ENCODE measurements around the gene VAV2. TPM values are rescaled to one million over a fixed set of nuclear protein-coding genes. Genes with fewer than 3 reads are reported as not detected.
"Not testable (repeated sequence)": the region's sequence is repeated elsewhere in the genome, so short reads cannot be mapped to it uniquely, and the experiment has no call there.

The VAV2 gene
- total RNA-seq, 1 experiment from 2014 or later, result 9.7 TPM

GRCh38 chr9:133926165-133926856 is 65.8 kb downstream of the VAV2 start:
- no peak overlapping the region for H3K4me3 ChIP-seq (ENCODE audit: low read length)
- no peaks in the 10 kb centered on the region for H3F3A ChIP-seq (ENCODE audit: low read length, unreplicated experiment)
- no peaks in the 10 kb centered on the region for H3K27me3 ChIP-seq (ENCODE audit: low read length)
- DNase-seq (no peak), ATAC-seq (no peak)
- POLR2A ChIA-PET (ENCODE audit: unreplicated experiment), result no interaction called here
- no peak overlapping the region for H3K27ac ChIP-seq (ENCODE audit: low read length)
- H3K36me3 ChIP-seq (ENCODE audit: low read depth, low read length), result no peaks in the 10 kb centered on the region
- intact Hi-C loops (cut with micrococcal nuclease), result no loop called here
- no peaks in the 10 kb centered on the region for H4K20me1 ChIP-seq (ENCODE audit: low read length)
- H2AFZ ChIP-seq (ENCODE audit: low read length), result no peak overlapping the region
- H3K9me3 ChIP-seq (ENCODE audit: low read length), result no peaks in the 10 kb centered on the region
- H3K9ac ChIP-seq (ENCODE audit: low read length), result no peak overlapping the region
- no peaks in the 10 kb centered on the region for H3K4me1 ChIP-seq (ENCODE audit: insufficient read depth, low read length)
- H3K79me2 ChIP-seq (ENCODE audit: low read length), result peaks cover 9% of the 10 kb centered on the region; the same call in 1 of the 2 replicates
- CTCF ChIA-PET, result no interaction called here
- no peaks in the 10 kb centered on the region for H3K9me2 ChIP-seq (replicated peaks; ENCODE audit: low read length)
- H3K4me2 ChIP-seq (ENCODE audit: low read length), result no peak overlapping the region
- no peak for TF ChIP-seq CTCF (conservative IDR thresholded peaks at IDR 0.05; ENCODE audit: low read depth, low read length)
- TF ChIP-seq EZH2phosphoT487 (IDR thresholded peaks at IDR 0.05; ENCODE audit: borderline replicate concordance, low read length), result no peak
- TF ChIP-seq EZH2 (IDR thresholded peaks at IDR 0.05; ENCODE audit: low read length, unreplicated experiment), result no peak
- no TSS peak for BruUV-seq (replicated peaks)

GRCh38 chr9:133924453-133924852 is 67.7 kb downstream of the VAV2 start:
- Histone ChIP-seq H3K9me3 (ENCODE audit: low read length) (no peaks in the 10 kb centered on the region), H3K27me3 (ENCODE audit: low read length) (no peaks in the 10 kb centered on the region), H3K4me2 (ENCODE audit: low read length) (no peak overlapping the region), H2AFZ (ENCODE audit: low read length) (no peak overlapping the region), H3K4me3 (ENCODE audit: low read length) (no peak overlapping the region), H3K9ac (ENCODE audit: low read length) (no peak overlapping the region), H3K27ac (ENCODE audit: low read length) (no peak overlapping the region), H3K79me2 (ENCODE audit: low read length) (peaks cover 11% of the 10 kb centered on the region; the same call in 1 of the 2 replicates), H3K36me3 (ENCODE audit: low read depth, low read length) (no peaks in the 10 kb centered on the region), H4K20me1 (ENCODE audit: low read length) (no peaks in the 10 kb centered on the region), H3F3A (ENCODE audit: low read length, unreplicated experiment) (no peaks in the 10 kb centered on the region), H3K4me1 (ENCODE audit: insufficient read depth, low read length) (no peaks in the 10 kb centered on the region), H3K9me2 (replicated peaks; ENCODE audit: low read length) (no peaks in the 10 kb centered on the region)
- intact Hi-C loops (cut with micrococcal nuclease), result no loop called here
- no TSS peak for BruUV-seq (replicated peaks)
- ATAC-seq (no peak), DNase-seq (no peak)
- TF ChIP-seq EZH2phosphoT487 (IDR thresholded peaks at IDR 0.05; ENCODE audit: borderline replicate concordance, low read length) (no peak), CTCF (conservative IDR thresholded peaks at IDR 0.05; ENCODE audit: low read depth, low read length) (no peak), EZH2 (IDR thresholded peaks at IDR 0.05; ENCODE audit: low read length, unreplicated experiment) (no peak)
- ChIA-PET POLR2A (ENCODE audit: unreplicated experiment) (no interaction called here), CTCF (no interaction called here)

GRCh38 chr9:133923608-133924007 is 68.5 kb downstream of the VAV2 start:
- H3K4me2 ChIP-seq (ENCODE audit: low read length); H3K9me3 ChIP-seq (ENCODE audit: low read length); H3K4me3 ChIP-seq (ENCODE audit: low read length); H2AFZ ChIP-seq (ENCODE audit: low read length); intact Hi-C loops (cut with micrococcal nuclease); H3K9ac ChIP-seq (ENCODE audit: low read length); BruUV-seq (replicated peaks); H3K27ac ChIP-seq (ENCODE audit: low read length); POLR2A ChIA-PET (ENCODE audit: unreplicated experiment); H4K20me1 ChIP-seq (ENCODE audit: low read length); DNase-seq; H3K9me2 ChIP-seq (replicated peaks; ENCODE audit: low read length); ATAC-seq; H3K27me3 ChIP-seq (ENCODE audit: low read length); H3K4me1 ChIP-seq (ENCODE audit: insufficient read depth, low read length); H3F3A ChIP-seq (ENCODE audit: low read length, unreplicated experiment); H3K36me3 ChIP-seq (ENCODE audit: low read depth, low read length); CTCF ChIA-PET: not testable (repeated sequence)
- peaks cover 11% of the 10 kb centered on the region; the same call in 1 of the 2 replicates for H3K79me2 ChIP-seq (ENCODE audit: low read length)
